ENCODE data around the gene KCNAB1. TPM values are rescaled to one million over a fixed set of nuclear protein-coding genes. Genes with fewer than 3 reads are reported as not detected.

KCNAB1 gene
- total and polyA plus RNA-seq, 2 experiments from 2014 or later = 0.06 to 0.70 TPM

DNA sequence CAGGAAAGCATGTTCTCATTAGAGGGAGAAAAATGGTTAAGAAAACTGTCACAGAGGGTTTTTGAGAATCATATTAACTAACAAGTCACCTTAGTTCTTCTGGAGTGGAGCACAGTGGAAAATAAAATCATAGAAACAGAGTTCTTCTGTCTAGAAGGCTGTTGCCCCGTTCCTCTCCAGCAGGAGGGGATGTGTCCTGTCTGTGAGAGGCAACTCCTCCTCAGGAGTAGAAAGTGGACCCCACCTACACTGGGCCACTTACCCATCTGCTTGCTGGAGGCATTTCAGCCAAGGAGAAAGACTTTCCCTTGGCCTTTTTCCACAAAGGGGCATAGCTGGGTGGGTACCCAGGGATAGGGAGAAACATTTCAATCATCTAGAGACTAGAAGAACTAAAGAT is 327.9 kb downstream of the KCNAB1 start:
- H3K4me3 ChIP-seq = no peak overlapping the region
- no peaks in the 10 kb centered on the region for H3K9me3 ChIP-seq (ENCODE audit: low read depth)
- TF ChIP-seq, protein P1, sequence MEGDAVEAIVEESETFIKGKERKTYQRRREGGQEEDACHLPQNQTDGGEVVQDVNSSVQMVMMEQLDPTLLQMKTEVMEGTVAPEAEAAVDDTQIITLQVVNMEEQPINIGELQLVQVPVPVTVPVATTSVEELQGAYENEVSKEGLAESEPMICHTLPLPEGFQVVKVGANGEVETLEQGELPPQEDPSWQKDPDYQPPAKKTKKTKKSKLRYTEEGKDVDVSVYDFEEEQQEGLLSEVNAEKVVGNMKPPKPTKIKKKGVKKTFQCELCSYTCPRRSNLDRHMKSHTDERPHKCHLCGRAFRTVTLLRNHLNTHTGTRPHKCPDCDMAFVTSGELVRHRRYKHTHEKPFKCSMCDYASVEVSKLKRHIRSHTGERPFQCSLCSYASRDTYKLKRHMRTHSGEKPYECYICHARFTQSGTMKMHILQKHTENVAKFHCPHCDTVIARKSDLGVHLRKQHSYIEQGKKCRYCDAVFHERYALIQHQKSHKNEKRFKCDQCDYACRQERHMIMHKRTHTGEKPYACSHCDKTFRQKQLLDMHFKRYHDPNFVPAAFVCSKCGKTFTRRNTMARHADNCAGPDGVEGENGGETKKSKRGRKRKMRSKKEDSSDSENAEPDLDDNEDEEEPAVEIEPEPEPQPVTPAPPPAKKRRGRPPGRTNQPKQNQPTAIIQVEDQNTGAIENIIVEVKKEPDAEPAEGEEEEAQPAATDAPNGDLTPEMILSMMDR (IDR thresholded peaks at IDR 0.05; ENCODE audit: low read depth, low read length) = peak; percentile 53
- no peaks in the 10 kb centered on the region for H3K27me3 ChIP-seq
- H3K36me3 ChIP-seq = no peaks in the 10 kb centered on the region
- DNase-seq (ENCODE audit: low read depth in 1 of 2, low spot score in 1 of 2) = peak; percentile 39 to 53
- no peaks in the 10 kb centered on the region for H3K4me1 ChIP-seq (ENCODE audit: low read depth)
- H3K27ac ChIP-seq = no peak overlapping the region

GRCh38 chr3:156449710-156450574 is 329.6 kb downstream of the KCNAB1 start:
- Histone ChIP-seq H3K4me1 (ENCODE audit: low read depth) (no peaks in the 10 kb centered on the region), H3K4me3 (no peak overlapping the region), H3K9me3 (ENCODE audit: low read depth) (no peaks in the 10 kb centered on the region), H3K27me3 (no peaks in the 10 kb centered on the region), H3K27ac (no peak overlapping the region), H3K36me3 (no peaks in the 10 kb centered on the region)
- DNase-seq (ENCODE audit: low read depth in 1 of 2, low spot score in 1 of 2) = peak; percentile 56 to 65
- TF ChIP-seq, protein P1 (IDR thresholded peaks at IDR 0.05; ENCODE audit: low read depth, low read length) = peak; percentile 67

DNA sequence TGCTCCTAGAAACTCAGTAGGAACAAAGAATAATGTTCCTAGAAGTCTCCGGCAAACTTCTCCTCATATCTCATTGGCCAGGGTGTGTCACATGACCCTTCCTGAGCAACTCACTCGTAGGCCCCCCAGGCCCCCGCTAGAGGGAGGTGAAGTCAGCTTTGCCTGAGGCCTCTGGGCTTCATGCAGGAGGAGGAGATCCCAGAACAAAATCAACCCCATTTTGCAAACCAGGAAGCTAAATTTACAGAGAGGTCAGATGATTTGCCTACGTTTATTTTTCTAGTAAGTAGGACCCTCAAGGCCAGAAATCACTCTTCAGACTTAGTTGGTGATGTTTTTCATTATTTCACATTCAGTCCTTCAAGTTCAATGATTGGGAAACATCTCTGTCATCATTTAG is 335.5 kb downstream of the KCNAB1 start:
- no peaks in the 10 kb centered on the region for H3K9me3 ChIP-seq (ENCODE audit: low read depth)
- DNase-seq (ENCODE audit: low read depth in 1 of 2, low spot score in 1 of 2) = no peak
- H3K4me3 ChIP-seq = no peak overlapping the region
- H3K4me1 ChIP-seq (ENCODE audit: low read depth) = no peaks in the 10 kb centered on the region
- no peaks in the 10 kb centered on the region for H3K27me3 ChIP-seq
- no peak overlapping the region for H3K27ac ChIP-seq
- H3K36me3 ChIP-seq = no peaks in the 10 kb centered on the region
- TF ChIP-seq, protein P1 (IDR thresholded peaks at IDR 0.05; ENCODE audit: low read depth, low read length) = no peak

- no peaks in the 10 kb centered on the region for H3K36me3 ChIP-seq
- no peak overlapping the region for H3K4me3 ChIP-seq
- H3K27ac ChIP-seq = no peak overlapping the region
- H3K9me3 ChIP-seq (ENCODE audit: low read depth) = no peaks in the 10 kb centered on the region
- no peaks in the 10 kb centered on the region for H3K4me1 ChIP-seq (ENCODE audit: low read depth)
- no peaks in the 10 kb centered on the region for H3K27me3 ChIP-seq
- DNase-seq (ENCODE audit: low read depth in 1 of 2, low spot score in 1 of 2) = no peak
- TF ChIP-seq, protein P1 (IDR thresholded peaks at IDR 0.05; ENCODE audit: low read depth, low read length) = no peak
These were observed 336.4 kb downstream of the KCNAB1 start for GRCh38 chr3:156456771-156457224.

- Histone ChIP-seq H3K27me3 (no peaks in the 10 kb centered on the region), H3K36me3 (no peaks in the 10 kb centered on the region), H3K4me1 (ENCODE audit: low read depth) (peaks cover 4% of the 10 kb centered on the region), H3K27ac (no peak overlapping the region), H3K9me3 (ENCODE audit: low read depth) (no peaks in the 10 kb centered on the region), H3K4me3 (no peak overlapping the region)
- TF ChIP-seq, protein P1 (IDR thresholded peaks at IDR 0.05; ENCODE audit: low read depth, low read length) = no peak
- DNase-seq (ENCODE audit: low read depth in 1 of 2, low spot score in 1 of 2) = no peak
These were observed 339.1 kb downstream of the KCNAB1 start for GRCh38 chr3:156459434-156459833.
